K562 (cell line): ENCODE measurements around the gene HPSE2. TPM values are rescaled to one million over a fixed set of nuclear protein-coding genes. Genes with fewer than 3 reads are reported as not detected.

Source experiments
- CHD7 ChIP-seq: fragments of 200-600 bp; sonication (generic); IDR thresholded peaks from one replicate; pipeline ENCODE4 v1.6.1; 2012; ENCODE audit warnings: mild to moderate bottlenecking, low read depth, low read length, inconsistent platforms
- HMBOX1 ChIP-seq: sonication (generic); IDR thresholded peaks from 2 replicates; pipeline ENCODE4 v1.6.1; 2016
- RREB1 ChIP-seq: fragments of 250-450 bp; sonication (Bioruptor Pico); IDR thresholded peaks from 2 replicates; pipeline ENCODE4 v1.4.0; 2020
- ZNF224 ChIP-seq: sonication (generic); formaldehyde crosslinking; IDR thresholded peaks from 2 replicates; pipeline ENCODE4 v1.8.0; 2022; ENCODE audit warnings: mild to moderate bottlenecking, missing genetic modification reagents
- polyA plus RNA-seq, 8 experiments: library from polyadenylated mRNA; depleted of rRNA in 4 of 8; stranded (reverse) in 5 of 8; unstranded in 3 of 8; fragments of >200 nt; fragmentation: Nextera tagmentation in 2 of 8; fragmentation: Illumina TruSeq in 1 of 8; extraction: Ambion mirVana in 2 of 8; extraction: Trizol in 1 of 8; gene quantifications; 2 replicates each; pipeline versions ENCODE4 v1.2.1 to v1.2.3, GENCODE V29; 2011 to 2014; ENCODE audit warnings: inconsistent platforms in 1 of 8, missing spikeins in 1 of 8
- total RNA-seq, 7 experiments: library from RNA; depleted of rRNA in 6 of 7; stranded (reverse); fragments of >200 nt in 6 of 7; fragmentation: Illumina TruSeq in 2 of 7; extraction: Trizol in 2 of 7; gene quantifications; 2 replicates each; pipeline versions ENCODE4 v1.2.1 to v1.2.3, GENCODE V29; 2011 to 2021; ENCODE audit warnings: low replicate concordance in 1 of 7

HPSE2 gene
- total and polyA plus RNA-seq, 9 of the 15 experiments (the other 6 are each of a cell fraction or from before 2014, with no cell fraction given) = 0.03 to 0.10 (median 0.04) TPM; not detected in 2

GRCh38 chr10:98430427-98430826 lies 805.2 kb downstream of the HPSE2 start (continued):
- TF ChIP-seq HMBOX1 (no peak), RREB1 (CRISPR knock-in tag) (no peak), ZNF224 (CRISPR knock-in tag) (no peak), CHD7 (no peak)
